Ishikawa (cell line): ENCODE data around the gene CACNA1C.

Experiments
- CEBPB ChIP-seq: IDR thresholded peaks from 2 replicates; pipeline ENCODE4 v1.6.1; 2012
- CREB1 ChIP-seq: IDR thresholded peaks from 2 replicates; pipeline ENCODE4 v1.6.1; 2012; ENCODE audit warnings: low read depth
- EGR1 ChIP-seq: IDR thresholded peaks from 2 replicates; pipeline ENCODE4 v1.6.1; 2012
- EP300 ChIP-seq: IDR thresholded peaks from 2 replicates; pipeline ENCODE4 v1.6.1; 2012; ENCODE audit warnings: borderline replicate concordance
- FOXM1 ChIP-seq: IDR thresholded peaks from 2 replicates; pipeline ENCODE4 v1.6.1; 2012; ENCODE audit warnings: low read depth, borderline replicate concordance
- MAX ChIP-seq: IDR thresholded peaks from 2 replicates; pipeline ENCODE4 v1.6.1; 2012
- NFIC ChIP-seq: IDR thresholded peaks from 2 replicates; pipeline ENCODE4 v1.6.1; 2012
- RAD21 ChIP-seq: IDR thresholded peaks from 2 replicates; pipeline ENCODE4 v1.6.1; 2012; ENCODE audit warnings: low read depth
- REST ChIP-seq: IDR thresholded peaks from 2 replicates; pipeline ENCODE4 v1.6.1; 2012; ENCODE audit warnings: low read depth, mild to moderate bottlenecking
- TAF1 ChIP-seq: IDR thresholded peaks from 2 replicates; pipeline ENCODE4 v1.6.1; 2012; ENCODE audit warnings: low read depth, mild to moderate bottlenecking
- TCF12 ChIP-seq: IDR thresholded peaks from 2 replicates; pipeline ENCODE4 v1.6.1; 2012; ENCODE audit warnings: low read depth
- TEAD4 ChIP-seq: IDR thresholded peaks from 2 replicates; pipeline ENCODE4 v1.6.1; 2012
- USF1 ChIP-seq: IDR thresholded peaks from 2 replicates; pipeline ENCODE4 v1.6.1; 2012
- YY1 ChIP-seq: IDR thresholded peaks from 2 replicates; pipeline ENCODE4 v1.6.1; 2012; ENCODE audit warnings: low read depth
- ZBTB7A ChIP-seq: IDR thresholded peaks from 2 replicates; pipeline ENCODE4 v1.6.1; 2012; ENCODE audit warnings: low read depth

The CACNA1C gene

GRCh38 chr12:2477009-2477766, 424.4 kb downstream of the CACNA1C start:
- TF ChIP-seq TCF12, result no peak
- TF ChIP-seq REST, result no peak
- no peak for TF ChIP-seq TAF1
- TF ChIP-seq USF1, result no peak
- no peak for TF ChIP-seq RAD21
- no peak for TF ChIP-seq EP300
- no peak for TF ChIP-seq EGR1
- TF ChIP-seq TEAD4, result no peak
- TF ChIP-seq ZBTB7A, result no peak
- no peak for TF ChIP-seq YY1
- TF ChIP-seq CREB1, result no peak
- TF ChIP-seq CEBPB, result no peak
- no peak for TF ChIP-seq NFIC
- TF ChIP-seq MAX, result no peak
- TF ChIP-seq FOXM1, result no peak

- TF ChIP-seq EP300, result no peak
- no peak for TF ChIP-seq EGR1
- no peak for TF ChIP-seq CREB1
- no peak for TF ChIP-seq MAX
- no peak for TF ChIP-seq YY1
- TF ChIP-seq ZBTB7A, result no peak
- no peak for TF ChIP-seq REST
- TF ChIP-seq USF1, result no peak
- no peak for TF ChIP-seq NFIC
- no peak for TF ChIP-seq FOXM1
- TF ChIP-seq TEAD4, result no peak
- TF ChIP-seq TCF12, result no peak
- no peak for TF ChIP-seq CEBPB
- no peak for TF ChIP-seq RAD21
- no peak for TF ChIP-seq TAF1
These were observed 427.2 kb downstream of the CACNA1C start for GRCh38 chr12:2479851-2480535.

GRCh38 chr12:2481346-2481745, 428.6 kb downstream of the CACNA1C start:
- no peak for TF ChIP-seq EGR1
- TF ChIP-seq MAX, result no peak
- TF ChIP-seq EP300, result no peak
- no peak for TF ChIP-seq NFIC
- no peak for TF ChIP-seq REST
- no peak for TF ChIP-seq TEAD4

- no peak for TF ChIP-seq TAF1
- no peak for TF ChIP-seq REST
- TF ChIP-seq TCF12, result no peak
- TF ChIP-seq EGR1, result no peak
- no peak for TF ChIP-seq USF1
- TF ChIP-seq CEBPB, result no peak
- no peak for TF ChIP-seq FOXM1
- no peak for TF ChIP-seq RAD21
These were observed 429.2 kb downstream of the CACNA1C start for GRCh38 chr12:2481951-2482350.
